DMS153 treated with DMSO at 0.1 percent for 48 hours (cell line): Measurements from ENCODE around the gene RFESD.

Source experiments
- DNase-seq: peaks from one replicate; lab custom pipeline; 2025; ENCODE audit not compliant: unreplicated experiment; lab: John Stamatoyannopoulos, UW

RFESD gene

DNA sequence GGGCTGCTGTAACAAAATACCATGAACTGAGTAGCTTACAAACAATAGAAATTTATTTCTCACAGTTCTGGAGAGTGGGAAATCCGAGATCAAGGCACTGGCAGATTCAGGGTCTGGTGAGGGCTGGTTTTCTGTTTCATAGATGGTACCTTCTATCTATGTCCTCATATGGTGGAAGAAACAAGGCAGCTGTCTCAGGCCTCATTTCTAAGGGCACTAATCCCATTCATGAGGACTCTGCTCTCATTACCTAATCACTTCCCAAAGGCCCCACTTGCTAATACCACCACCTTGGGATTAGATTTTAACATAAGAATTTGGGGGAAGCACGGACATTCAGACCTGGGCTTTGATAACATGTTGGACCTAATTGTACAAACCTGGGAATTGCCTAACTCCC, 13.5 kb downstream of the RFESD start:
- no peak for DNase-seq

DNA sequence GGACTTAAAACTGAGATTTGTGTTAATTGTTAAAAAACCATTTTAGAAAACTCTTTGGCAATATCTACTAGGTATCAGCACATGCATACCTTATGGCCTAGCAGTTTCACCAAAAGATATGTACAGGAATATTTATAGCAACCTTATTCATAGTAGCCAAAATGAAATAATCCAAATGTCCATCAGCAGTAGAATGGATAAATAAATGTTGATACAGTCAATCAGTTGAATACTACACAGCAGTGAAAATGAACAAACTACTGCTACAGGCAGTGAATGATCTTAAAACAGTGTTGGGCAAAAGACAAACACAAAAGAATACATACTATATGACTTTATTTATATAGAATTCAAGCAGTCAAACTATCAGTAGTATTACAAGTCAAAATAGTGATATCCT, 16.4 kb downstream of the RFESD start:
- no peak for DNase-seq

DNA sequence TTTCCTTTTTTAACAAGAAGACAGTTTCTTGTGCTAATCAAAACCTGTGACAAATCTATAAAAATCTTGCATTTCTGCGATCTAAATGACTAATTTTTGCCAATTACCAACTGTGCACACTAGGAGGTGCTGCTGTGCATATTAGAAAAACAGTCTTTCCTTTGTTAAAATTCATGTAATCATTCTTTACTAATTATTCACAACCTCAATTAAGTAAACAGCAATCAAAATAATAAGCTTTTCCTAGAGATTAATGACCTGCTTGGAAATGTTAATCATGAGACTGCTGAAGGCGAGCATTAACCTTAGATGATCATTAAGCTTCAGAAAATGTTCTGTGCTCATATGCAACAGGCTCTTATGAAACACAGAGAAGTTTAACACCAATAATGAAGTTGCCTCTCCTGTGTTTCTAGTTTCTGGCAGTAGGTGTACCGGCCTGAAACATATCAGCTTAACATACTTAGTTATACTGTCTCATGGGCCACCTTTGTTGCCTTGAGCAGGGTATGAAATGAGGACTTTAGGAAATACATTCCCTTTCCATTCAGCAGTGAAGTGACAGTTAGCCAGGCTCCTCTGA, 17.7 kb downstream of the RFESD start:
- no peak for DNase-seq

DNA sequence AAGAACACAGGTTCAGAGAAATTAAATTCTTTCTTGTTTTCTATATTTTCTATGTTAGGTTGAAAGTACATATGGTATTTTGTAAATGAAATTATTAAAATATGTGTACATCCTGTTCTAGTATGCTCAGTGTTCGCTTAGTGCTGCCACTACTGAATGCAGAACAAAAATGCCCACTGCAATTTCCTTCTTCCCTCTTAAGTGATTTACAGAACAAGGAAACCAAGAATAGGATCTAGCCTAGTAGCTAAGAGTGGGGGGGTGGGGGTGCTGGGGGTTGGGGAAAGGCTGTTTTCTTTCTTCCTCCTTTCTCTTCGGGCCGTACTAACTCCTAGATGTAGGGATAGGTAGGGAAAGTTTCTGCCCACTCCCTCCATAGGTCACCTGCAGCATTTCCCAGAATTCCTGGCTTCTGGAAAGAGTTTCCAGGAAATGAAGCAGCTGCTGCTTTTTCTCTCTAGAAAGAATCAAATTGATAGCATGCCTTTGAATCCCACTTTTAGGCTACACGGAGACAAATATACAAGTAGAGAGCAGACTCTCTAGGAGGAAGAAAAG, 20.6 kb downstream of the RFESD start:
- DNase-seq: no peak

DNA sequence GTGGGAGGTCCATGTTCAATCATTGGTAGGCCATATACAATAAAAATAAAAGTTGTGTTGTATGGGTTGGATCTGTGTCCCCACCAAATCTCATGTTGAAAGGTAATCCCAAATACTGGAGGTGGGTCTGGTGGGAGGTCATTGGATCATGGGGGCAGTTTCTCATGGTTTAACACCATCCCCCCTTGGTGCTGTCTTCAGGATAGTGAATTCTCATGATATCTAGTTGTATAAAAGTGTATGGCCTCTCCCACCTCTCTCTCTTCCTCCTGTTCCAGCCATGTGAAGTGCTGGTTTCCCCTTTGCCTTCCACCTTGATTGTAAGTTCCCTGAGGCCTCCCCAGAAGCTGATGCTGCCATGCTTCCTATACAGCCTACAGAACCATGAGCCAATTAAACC, 21.1 kb downstream of the RFESD start:
- no peak for DNase-seq

DNA sequence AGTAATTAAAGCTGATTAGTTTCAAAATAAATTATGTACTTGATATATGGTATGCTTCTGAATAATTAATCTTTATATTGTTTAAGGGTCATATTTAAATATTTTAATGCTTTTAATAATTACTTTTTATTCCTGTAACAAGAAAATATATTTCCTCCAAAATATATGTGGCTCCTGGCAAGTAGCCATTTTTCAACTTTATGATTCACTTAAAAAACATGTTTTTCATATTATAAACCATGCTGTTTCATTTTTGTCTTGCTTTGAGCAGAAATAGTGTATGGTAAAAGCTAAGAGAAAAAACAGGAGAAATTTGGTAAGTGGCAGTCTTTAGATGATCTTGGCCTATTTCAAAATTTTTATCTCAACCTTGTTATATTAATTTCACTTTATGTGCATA, 21.6 kb downstream of the RFESD start:
- no peak for DNase-seq

DNA sequence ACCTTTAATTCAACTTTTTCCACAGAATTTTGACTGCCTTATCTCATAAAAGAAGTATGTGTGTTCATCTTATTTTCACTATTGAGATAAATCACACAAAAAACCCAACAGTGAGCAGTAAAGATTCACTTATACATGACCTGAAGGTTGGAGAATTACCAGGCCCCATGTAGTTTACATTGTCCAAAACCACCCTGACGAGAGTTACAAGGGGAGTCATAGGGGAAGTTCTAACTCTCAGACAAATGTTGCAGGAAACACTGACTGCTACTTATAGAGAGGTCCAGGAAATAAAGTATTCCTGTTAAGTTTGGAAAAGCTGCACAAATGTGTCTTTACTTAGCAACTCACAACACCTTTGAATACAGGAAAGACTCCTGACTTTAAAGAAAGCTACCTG, 22.2 kb downstream of the RFESD start:
- DNase-seq: no peak

DNA sequence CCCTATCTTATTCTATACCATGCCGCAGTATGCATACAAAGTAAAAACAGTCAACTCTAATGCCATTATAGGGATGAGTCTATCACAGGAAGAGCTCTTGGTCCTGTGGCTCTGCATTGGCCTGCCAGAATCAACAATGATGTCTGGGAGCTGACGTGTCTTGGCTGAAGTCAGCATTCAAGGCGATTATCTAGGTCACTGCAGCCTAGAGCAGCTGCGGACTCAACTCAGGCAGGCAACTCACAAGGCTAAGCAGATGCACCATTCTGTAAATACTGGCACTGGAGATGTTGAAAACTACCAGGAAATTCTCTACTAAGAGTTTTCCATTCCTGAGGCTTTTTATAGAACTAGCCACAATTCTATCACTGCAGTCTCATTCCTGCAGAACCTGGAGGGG, 23.0 kb downstream of the RFESD start:
- DNase-seq: no peak

DNA sequence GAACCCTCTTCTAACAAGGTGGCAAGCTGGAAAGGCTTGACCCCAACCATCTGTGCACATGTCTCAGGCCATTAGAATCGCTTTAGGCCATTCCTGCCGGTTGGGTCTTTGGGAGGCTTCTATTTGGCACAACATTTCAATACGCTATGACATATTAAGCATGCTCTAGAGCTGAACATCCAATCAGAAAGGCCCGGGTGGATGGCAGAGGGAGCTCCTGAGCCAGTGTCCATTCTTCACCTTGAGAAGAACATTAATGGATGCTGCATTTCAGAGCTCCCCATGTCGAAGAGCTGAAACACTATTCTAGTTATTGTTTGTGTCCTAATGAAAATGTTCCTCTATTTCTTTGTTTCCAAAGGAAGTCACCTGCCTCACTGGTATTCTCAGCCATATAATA, 23.4 kb downstream of the RFESD start:
- DNase-seq: no peak

DNA sequence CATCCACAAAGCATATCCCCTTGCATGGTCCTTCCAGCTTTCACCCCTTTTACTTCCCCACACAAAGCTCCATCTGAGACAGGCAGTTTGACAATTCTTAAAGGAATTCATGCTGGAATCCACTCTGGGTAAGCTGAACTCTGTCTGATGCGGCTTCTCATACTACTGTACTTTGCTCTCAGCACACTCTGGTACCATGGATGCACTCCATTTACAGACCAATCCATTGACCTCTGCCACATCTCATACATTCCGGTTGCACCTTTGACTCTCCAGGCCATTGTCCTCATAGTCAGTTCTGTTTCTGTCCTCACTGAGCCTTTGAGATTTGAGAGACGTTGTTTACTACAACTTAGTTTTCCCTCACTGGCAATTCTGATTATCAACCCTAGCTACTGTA, 24.0 kb downstream of the RFESD start:
- DNase-seq: no peak

DNA sequence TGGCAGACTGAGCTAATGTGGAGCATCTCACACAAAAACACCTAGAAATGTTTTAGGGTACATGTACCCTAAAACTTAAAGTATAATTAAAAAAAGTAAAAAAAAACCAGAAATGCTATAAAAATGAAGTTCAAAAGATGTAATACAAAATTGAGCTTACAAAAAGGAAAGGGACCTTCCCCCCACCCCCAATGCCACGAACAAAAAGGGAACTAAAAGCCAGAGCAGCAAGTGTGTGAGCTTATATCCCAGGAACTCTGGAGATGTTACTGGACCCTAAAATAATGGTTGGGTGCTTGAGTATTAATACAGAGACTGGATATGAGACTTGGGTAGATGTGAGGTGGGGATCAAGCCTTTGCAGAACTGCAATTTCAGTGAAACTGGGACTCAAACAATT, 25.2 kb downstream of the RFESD start:
- DNase-seq: no peak

DNA sequence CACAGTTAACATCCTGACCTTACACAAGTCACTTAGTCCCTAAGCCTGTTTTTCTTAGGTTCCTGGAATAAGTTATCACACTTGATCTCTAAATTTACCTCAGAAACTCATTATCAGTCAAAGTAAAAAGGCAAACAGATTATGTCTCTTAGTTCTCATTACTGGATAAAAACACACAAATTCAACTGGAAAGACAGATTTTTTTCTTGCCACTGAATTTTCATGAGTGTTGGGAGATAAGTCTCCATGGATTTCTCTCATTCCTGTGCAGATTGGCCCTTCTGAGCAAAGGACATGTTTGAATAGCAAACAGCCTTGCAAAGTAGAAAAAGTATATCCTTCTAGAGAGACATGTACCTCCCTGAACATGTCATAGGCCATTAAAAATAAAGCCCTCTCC, 26.1 kb downstream of the RFESD start:
- no peak for DNase-seq

DNA sequence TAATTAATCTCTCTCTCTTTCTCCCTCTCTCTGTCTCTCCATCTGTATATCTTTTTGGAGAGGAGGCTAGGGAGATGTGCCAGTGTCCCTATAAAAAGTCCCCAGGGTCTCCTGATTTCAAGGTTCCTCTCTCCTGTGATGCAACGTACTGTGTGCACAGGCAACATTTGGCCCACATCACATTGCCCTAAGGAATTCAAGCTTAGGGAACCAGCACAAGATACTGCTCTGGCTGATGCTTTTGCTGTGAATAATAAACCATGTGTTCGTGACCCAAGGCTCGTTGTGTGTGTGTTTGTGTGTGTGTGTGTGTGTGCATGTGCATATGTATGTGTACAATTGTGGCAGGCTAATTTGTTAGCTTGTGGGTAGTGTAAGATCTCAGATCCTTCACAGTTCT, 26.5 kb downstream of the RFESD start:
- DNase-seq: no peak

DNA sequence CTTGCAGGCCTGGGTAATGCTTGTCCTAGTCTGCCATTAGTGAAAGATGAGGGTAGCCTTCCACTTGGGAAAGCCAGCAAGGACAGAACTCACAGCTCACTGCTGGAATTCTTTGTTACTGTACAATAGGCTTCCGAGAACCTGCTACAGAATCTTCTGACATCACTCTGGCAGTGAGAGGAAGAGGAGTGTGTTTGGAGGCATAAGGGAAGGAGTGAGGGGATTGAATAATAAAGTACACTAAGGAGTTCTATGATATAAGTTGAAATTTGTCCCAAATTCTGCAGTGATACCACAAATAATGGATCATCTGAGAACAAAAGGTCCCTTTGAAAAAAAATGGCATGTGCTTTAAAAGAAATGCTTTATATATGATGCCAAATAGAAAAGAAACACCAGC, 36.3 kb downstream of the RFESD start, which contains the start of gene SPATA9:
SPATA9 (minus strand) TSS at position 101 of the 400 bp plus-strand sequence. CDS start 137 bp downstream, outside the sequence.
- no peak for DNase-seq

DNA sequence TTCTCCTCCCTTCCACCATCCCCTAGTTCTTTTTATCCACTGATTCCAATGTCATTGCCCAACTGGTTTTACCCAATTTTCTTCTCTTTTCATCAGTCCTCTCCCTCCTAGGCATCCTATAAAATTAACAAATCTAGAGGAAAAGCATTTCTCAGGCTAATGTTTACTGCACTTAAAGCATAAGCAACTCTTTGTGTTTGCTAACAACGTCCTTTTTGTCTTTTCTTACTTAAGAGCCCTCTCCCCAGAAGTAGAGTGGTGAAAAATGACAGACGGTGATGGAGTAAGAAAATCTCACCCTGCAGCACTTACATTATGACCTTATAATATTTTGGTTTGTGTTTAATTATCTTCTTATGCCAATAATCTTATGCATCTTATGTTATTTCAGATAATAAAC, 37.8 kb downstream of the RFESD start:
- DNase-seq: no peak

DNA sequence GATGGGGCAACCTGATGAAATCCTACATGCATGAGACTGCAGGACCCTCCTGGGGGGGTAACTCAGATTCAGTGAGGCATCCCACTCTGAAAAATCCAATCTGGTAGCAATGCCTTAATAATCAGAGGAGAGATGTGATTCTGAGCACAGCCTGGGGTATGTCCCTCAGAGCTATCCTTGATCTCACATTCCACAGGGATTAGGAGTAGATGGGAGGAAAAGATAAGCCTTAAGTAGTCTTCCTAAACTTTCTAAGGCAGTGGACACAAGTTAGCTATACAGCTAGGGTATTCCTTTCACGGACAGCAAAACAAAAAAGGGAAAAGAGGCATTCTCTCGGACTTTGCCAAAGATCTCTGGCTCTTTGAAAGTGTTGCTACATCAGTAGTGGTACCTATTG, 40.1 kb downstream of the RFESD start:
- DNase-seq: no peak

DNA sequence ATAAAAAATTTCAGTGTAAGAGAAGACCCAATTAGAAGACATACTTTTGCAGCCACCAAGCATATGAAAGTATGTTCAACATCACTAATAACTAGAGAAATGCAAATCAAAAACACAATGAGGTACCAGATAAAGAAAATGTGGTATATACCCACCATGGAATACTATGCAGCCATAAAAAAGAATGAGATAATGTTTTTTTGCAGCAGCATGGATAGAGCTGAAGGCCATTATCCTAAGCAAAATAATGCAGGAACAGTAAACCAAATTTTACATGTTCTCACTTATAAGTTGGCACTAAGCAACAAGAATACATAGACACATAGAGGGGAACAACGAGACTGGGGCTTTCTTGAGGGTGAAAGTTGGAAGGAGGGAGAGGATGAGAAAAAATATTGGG, 43.1 kb downstream of the RFESD start:
- DNase-seq: no peak

DNA sequence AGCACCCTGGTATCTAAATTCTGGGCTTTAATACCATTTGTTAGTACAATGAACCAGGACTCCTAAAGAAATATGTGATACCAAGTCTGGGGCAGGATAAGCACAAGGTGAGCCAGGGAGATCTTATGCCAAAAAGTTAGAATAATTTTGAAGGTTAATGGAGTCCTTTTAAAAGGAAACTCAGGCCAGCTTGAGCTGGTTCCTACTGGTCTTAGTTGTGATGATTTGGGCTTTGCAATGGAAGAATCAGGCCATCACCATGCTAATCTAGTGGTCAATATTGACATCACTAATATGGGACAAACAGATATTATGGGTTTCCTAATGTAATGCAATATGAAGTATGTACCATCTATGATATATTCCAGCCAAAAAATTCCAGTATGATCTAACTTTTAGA, 43.8 kb downstream of the RFESD start:
- no peak for DNase-seq

DNA sequence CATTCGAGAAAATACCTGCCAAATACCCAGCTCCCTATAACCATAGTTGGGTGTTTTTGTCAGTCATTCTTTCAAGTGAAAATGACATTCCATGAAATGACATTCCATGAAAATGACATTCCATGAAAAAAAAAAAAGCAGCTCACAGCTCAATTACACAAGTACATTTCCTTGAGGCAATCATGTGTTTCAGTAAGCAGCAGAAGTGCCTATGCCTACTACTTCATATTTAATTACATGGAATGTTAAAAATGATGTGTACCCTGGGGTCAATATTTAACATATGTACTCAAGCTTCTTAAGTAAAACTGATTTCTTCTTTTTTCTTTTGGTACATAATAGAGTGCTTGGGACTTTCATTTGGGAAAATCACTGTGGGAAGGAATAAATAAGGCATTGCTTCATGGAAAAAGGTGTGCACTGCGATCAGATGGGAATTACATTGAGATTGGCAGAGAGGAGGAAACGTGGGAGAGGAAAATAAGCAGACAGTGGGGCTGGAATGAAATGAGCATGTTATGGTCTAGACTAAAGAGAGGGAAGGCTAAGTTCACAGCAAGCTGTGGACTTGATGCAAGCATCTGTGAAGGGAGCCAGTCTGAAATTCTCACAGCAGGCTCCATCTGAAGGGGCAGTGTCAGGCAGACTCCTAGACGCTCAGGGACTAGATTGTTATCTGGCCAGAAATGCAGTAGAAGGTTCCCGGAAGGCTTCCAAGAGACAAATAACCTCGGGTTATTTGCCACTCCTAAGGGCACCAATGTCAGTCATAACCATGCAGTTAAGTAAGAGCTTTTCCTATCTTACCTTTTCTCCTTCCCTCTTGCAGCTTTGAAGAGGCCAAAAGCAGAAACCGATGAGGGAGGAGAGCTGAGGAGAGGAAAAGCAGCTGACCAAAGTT, 51.5 kb downstream of the RFESD start:
- DNase-seq: no peak

DNA sequence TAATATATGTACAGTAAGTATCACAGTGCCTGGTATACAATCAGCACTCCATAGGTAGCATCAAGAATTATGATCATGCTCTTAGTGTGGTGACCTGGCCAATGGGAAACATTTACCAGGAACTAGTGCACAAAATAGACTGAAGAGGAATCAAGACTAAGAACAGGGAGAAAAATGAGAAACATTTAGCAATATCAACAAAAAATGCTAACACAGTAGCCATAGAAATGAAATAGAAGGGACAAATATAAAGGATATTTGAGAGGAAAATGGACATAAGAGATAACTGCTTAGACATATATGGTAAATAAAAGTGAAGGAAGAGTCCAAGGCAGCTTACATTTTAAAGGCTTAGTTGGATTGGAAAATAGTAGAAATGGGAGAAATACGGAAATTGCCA, 52.8 kb downstream of the RFESD start:
- DNase-seq: no peak

DNA sequence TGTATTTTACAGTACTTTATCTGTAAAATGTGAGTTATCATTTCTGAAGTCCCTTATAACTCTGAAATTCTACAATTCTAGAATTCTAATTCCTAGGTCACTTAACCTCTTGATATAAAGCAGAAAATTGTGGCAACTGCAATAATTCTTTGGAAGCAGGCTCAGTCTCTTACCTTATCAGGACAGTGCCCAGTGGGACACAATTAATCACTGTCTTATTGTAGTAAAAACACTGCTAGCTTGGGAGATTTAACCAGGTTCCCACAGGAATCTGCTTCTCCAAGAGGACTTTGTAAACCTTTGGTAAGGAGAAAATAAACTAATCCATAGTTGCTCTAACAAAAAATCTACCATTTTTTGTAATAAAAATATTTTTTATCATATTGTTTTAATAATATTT, 54.5 kb downstream of the RFESD start:
- no peak for DNase-seq

DNA sequence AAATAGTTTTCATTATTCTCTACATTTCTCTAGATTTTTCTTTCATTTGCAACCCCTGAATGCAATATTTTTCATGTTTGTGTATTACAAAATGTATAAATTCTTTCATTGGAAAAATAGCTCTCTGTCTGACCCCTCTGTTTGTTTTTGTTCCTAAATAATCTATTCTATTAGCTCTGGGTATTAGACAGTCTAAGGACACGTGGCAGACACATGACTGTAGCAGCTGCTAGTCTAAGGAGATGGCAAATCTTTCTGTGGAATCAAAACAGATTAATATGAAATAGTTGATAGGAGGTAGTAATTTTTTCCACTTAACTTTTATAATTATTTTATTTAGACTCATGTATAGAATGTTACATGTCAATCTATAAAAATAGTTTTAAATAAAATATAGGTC, 57.6 kb downstream of the RFESD start:
- DNase-seq: no peak
